DMS153 (cell line): ENCODE data around the gene HCRT.
"Not testable (repeated sequence)": the region's sequence is repeated elsewhere in the genome, so short reads cannot be mapped to it uniquely, and the experiment has no call there.

Source experiments
- DNase-seq: peaks from one replicate; lab custom pipeline; 2025; lab: John Stamatoyannopoulos, UW

The HCRT gene

DNA sequence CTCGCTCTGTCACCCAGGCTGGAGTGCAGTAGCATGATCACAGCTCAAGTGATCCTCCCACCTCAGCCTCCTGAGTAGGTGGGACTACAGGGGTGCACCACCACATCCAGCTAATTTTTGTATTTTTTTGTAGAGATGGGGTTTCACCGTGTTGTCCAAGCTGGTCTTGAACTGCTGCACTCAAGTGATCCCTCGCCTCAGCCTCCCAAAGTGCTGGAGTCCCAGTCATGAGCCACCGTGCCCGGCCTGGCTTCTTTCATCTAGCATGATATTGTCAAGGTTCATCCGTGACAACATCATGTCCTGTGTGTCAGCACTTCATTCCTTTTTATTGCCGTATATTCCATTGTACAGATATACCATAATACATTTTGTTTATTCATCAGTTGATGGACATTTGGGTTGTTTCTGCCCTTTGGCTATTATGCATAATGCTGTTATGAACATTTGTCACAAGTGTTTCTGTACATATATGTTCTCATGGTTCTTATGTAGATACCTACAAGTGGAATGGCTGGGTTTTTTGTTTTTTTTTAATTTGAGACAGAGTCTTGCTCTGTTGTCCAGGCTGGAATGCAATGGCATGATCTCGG is 12.4 kb upstream of the HCRT start:
- no peak for DNase-seq

DNA sequence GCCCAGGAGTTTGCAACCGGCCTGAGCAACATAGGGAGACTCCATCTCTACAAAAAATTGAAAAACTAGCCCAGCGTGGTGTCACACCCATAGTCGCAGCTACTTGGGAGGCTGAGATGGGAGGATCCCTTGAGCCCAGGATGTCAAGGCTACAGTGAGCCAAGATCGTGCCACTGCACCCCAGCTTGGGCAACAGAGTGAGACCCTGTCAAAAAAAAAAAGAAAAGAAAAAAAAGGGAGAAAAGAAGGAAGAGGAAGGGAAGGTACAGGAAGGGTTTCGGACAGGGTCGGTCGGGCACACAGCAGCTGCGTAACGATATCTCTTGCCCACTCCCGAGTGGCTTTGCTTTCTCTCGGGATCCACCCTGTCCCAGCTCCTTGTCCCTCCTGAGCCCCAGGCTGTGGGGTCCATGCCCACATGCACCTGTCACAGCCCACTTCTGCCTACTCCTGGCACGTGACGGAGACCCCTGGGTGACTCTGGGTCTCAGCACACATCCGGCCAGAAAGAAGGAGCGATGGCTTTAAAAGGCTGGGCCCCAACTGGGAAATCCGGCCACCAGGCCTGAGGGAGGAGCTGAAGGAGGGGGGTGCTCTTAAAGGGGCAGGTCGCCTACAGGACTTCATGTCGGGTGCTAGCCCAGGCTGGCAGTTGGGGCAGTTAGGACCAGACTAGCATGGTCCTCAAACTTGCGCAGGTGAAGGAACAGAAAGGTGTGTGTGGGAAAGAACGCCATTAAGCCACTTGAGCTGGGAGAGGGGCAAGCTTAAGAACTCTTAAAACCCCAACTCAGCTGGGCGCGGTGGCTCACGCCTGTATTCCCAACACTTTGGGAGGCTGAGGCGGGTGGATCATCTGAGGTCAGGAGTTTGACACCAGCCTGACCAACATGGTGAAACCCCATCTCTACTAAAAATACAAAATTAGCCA is 9.0 kb upstream of the HCRT start, which contains the start of gene GHDC:
Gene GHDC, minus strand, starts transcription at position 526 of the 931 bp plus-strand sequence. CDS start 913 bp downstream, outside the sequence.
- peak; percentile 66 for DNase-seq

DNA sequence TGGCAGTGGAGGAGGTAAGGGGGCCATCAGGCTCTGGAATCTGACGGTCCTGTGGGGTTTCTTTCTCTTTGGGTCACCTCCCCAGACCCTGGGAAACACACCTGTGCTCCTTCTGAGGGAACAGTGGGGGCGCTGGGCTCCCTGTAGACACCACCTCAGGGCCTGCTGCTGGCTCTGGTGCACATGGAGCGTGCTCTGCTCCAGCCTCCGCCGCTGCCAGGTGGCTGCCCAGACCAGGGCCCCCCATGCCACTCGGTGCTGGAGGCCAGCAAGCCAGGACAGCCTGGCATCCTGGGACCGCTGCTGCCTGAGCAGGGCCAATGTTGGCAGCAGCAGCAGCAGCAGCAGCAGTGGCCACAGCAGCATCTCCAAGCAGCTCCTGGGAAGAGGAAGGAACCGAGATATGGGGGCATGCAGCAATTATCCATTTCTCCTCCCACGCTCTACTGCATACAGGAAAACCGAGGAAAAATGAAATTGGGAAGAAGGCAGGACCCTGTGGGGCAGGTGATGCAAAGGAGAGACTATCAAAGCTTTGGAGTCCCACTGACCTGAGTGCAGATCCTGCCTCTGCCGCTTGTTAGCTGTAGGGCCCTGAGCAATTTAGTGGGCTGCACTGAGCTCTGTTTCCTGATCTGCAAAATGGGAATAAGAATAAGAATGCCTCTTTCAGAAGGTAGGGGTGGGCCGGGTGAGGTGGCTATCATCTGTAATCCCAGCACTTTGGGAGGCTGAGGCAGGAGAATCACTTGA is 8.1 kb upstream of the HCRT start:
- no peak for DNase-seq

DNA sequence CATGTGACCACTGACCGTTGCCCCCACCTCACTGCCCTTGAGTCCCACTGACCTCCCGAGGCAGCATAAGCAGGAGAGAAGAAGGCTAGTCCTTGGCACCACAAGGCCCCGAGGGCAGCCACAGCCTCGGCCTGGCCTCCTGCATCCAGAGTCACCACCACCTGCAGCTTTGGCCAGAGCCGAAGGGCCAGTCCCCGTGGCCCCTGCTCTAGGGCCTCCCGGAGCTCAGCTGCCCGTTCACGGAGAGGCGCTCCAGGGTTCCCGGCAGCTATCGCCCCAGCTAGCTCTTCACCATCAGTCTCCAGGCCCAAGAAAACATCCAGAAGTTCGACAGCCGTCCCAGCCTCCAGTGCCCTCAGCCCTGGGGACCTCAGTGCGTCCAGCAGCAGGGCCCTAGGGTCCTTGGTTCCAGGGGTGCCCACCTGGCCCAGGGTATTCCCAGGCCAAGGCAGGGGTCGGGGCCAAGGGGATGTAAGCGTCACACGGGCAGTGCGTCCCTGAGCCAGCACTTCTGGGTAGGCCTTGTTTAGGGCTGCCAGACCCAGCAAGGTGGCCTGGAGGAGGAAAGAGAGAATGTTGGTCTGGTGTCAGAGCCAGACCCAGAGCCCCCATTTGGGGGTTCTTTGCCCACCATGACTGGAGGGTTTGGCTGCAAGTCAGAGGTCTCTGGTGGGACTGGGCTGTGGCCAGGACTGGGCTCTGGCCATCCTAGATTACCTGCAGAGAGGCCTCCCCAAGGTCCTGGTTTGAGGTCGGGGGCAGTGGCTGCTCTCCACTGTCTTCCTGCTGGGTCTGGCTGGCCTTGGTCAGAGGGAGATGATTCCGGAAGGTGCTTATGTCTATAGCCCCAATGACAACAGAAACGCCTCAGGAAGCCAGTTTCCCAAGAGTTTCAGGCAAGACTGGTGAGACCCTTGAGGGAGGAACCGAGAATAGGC is 7.2 kb upstream of the HCRT start:
- no peak for DNase-seq

DNA sequence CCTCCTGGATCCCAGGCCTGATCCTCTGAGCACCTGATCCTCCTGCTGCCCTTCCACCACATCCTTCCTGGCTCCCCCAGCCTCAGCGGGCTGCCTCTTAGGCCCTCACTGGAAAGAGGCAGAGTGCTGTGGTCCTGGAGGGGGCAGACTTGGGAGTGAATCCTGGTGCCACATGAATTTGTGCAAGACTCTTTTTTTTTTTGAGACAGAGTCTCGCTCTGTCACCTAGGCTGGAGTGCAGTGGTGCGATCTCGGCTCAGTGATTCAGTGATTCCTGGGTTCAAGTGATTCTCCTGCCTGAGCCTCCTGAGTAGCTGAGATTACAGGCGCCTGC is 6.0 kb upstream of the HCRT start:
- DNase-seq: no peak

DNA sequence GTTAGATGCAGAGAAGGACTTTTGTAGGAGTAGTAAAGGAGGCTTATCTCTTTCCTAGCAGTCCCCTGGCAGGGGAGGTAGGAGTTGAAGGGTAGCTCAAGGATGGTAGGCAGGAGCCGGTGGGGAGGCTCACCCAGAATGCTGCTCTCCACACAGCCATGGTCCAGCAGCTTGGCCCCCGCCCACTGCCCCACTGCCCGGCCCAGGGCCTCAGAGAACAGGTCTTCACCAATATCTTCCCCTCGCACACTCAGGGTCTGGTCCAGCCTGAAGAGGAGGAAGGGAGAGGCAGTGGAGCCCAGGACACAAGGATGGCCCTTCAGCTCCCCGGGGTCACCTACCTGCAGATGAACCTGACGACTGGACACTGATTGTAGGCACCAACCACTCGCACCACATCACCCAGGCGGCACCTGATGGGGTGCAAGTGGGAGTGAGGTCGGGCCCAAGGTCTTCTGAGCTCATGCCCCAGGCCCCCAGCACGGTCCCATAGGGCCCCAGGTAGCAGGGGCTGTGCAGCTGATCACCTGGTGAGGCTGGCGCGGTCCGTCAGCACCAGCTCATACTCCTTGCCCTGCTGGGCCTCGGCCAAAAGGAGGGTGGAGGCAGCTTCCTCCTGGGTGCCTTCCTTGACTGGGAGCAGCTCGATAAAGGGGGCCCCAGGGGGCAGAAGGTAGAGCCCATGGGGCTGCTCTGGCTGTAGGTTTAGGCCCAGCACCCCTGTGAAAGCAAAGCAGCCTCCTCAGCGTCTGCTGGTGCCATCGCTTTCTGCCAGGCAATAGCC is 5.4 kb upstream of the HCRT start:
- DNase-seq: no peak

- DNase-seq: no peak
These were observed 4.4 kb upstream of the HCRT start for GRCh38 chr17:42189651-42189965.

DNA sequence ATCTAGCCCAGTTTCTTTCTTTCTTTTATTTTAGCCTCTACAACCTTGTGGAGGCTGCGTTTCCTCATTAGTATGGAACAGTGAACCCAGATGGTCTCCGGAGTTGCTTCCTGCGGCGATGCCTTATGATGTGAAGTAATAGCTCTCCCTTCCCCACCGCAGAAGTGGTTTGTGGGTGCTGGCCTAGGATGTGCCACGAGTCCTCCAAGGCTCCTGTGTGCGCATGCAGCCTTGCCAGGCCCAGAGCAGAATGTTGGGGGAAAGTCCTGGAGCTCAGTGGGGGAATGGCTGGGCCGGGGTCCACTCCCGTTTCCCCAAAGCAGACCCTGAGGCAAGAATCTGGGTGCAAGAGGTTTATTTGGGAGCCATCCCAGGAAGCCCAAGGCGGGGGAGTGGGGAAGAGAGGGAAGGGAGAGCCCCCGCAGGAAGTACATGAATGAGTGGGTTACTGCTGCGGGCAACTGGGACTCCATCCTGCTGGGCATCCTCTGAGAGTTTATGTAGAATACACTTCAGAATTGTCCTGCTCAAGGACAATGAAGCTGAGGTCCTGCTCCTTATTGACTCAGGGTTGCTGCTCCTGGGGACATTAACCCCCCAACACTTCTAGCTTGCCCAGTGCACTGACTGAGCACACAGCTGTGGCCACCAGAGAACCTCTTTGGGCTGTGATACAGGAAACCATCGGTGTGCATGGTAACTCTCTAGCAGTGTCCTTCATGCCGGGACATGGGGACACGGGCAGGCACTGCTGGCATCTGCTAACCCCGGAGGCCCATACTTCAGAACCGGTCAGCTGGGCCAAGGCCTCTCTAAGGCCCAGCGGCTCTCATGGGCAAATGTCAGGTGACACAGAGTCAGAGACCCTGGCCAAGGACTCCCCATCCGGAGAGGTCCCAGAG is 3.7 kb upstream of the HCRT start:
- no peak for DNase-seq

GRCh38 chr17:42187833-42188232 is 2.6 kb upstream of the HCRT start:
- no peak for DNase-seq

GRCh38 chr17:42186191-42186590 is 939 bp upstream of the HCRT start:
- DNase-seq: not testable (repeated sequence)

- no peak for DNase-seq
These were observed 324 bp upstream of the HCRT start for GRCh38 chr17:42185621-42185930.

DNA sequence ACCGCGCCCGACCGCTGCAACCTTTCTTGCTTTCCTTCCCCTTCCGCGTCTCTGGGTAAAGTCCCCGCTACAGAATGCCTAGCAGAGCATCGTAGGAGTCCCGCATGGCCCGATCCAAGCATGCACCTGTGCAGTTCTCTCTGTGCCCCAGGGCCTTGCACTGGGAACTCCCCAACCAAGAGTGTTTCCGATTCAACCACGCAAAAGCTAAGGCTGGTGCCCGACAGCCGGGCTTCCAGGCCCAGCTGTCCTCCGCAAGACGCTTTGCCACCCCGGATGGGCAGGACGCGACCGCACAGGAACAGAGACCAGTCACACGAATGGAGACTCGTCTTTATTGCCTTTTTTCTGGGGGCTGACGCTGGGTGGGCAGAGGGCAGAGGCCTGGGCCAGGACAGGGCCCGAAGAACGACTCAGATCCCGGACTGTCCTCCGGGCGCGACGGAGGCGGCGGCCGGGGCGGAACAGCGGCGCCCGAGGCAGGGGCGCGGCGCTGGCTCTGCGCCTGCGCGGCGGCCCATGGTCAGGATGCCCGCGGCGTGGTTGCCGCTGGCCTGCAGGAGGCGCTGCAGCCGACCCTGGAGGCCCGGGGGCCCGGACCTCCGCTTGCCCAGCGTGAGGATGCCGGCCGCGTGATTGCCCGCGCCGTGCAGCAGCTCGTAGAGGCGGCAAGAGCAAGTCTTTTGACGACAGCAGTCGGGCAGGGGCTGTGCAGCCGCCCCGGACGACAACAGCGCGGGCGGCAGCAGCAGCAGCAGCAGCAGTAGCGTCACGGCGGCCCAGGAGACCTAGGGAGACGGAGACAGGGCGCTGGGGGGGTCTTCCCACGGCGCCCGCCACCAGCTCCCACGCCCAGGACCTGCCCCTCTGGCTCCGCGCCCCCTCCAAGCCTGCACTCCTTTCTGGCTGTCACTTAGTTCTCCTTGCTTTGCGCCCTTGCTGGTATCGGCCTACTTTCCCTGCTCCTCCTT is 1.2 kb downstream of the HCRT start:
- peak; percentile 60 for DNase-seq

DNA sequence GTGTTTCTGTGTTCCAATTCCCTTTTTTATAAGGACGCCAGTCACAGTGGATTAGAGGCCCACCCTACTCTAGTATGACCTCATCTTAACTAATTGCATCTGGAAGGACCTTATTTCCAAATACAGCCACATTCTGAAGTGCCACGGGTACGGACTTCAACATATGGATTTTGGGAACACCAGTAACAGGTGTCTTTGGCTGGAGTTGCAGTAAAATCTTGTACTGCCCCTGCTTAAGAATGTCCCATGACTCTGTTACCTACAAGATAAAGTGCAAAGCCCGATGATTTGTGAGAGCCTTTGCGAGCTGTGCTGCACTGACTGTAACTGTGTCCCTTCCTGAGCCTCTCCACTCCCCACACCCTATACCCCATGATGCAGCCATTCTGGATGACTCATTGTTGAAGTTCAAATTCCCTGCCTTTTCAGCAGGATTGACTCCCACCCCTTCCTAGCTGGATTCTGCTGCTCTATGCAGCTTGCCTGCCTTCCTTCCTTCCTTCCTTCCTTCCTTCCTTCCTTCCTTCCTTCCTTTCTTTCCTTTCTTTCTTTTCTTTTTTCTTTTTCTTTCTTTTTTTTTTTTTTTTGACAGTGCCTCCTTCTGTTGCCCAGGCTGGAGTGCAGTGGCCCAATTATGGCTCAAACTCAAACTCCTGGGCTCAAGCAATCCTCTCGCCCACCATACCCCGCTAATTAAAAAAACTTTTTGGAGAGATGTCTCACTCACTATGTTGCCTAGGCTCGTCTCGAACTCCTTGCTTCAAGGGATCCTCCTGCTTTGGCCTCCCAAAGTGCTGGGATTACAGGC is 2.1 kb downstream of the HCRT start:
- DNase-seq: no peak

DNA sequence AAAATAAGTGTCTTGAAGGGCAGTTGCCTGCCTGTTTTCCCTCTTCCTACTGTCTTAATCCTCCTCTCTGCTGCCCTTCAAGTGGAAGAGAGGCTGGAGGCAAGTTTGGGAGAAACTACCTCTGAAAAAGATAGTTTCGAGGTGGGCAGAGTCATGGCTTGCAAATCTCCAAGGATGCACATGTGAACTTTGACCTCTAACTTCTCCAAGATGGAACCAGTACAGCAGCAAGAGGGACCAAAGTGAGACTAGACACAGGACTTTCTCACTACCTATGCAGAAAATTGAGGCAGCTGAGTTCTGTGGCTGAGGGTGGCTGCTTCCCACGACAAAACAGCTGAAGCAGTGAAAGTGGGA is 3.4 kb downstream of the HCRT start:
- DNase-seq: no peak

DNA sequence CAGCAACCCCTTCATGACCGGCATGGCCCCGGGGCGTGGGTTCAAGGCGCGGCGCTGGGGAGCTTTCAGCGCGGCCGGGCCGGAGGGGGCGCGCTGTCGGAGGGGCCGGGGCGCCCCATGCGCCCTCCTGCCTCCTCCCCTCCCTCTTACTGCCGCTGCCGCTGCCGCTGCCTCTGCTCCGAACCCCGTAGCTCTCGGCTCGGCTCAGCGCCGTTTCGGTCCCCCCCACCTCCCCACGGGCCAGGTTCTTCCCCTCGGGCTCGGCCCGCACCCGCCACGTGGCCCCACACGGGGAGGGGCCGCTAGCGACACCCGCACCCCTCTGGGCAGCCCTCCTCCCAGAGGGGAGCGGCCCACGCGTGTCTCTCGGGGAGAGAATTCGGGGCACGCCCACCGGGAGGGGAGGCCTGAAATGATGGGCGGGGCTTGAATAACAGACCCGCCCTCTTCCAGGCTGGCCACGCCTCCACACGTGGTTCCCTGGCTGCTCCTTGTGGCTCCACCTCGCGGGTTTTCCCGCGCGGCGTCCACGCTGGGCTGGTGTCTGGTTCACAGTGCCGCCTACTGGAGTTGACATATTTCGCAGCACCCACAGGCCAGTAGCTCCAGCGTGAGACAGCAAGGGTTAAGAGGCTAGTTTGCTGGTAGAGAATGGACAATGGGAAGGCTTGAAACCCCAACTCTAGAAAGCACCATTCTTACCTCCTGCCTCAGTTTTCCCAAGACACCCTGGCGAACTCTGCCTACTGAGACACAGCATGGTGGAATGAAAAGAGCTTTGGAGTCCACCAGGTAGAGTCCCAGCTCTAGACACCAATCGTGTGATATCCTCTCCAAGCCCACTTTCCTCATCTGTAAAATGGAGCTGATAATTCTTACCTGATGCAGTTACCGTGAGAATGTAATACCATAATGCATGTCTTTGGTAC is 4.1 kb downstream of the HCRT start, which contains the start of gene KCNH4:
Gene KCNH4, minus strand, starts transcription at position 221 of the 929 bp plus-strand sequence. Its CDS starts 197 bp downstream, at position 24.
- peak; percentile 75 for DNase-seq

- no peak for DNase-seq
These were observed 4.8 kb downstream of the HCRT start for GRCh38 chr17:42180411-42180921.
